KMS-11 (cell line): ENCODE measurements around the gene MED15.

Source experiments
- H2AFZ ChIP-seq: fragments of 200-600 bp; sonication (generic); 2 replicates; pipeline ENCODE4 v1.6.1; 2016; ENCODE audit warnings: antibody characterized with exemption, mixed run types, low read depth
- H3K27ac ChIP-seq: fragments of 200-600 bp; sonication (generic); 2 replicates; pipeline ENCODE4 v1.6.1; 2016; ENCODE audit warnings: mild to moderate bottlenecking, mixed run types
- H3K27me3 ChIP-seq: fragments of 200-600 bp; sonication (generic); 2 replicates; pipeline ENCODE4 v1.6.1; 2017; ENCODE audit warnings: mild to moderate bottlenecking, low read depth, mixed run types, moderate library complexity; ENCODE audit not compliant: insufficient read depth
- H3K36me3 ChIP-seq: fragments of 200-600 bp; sonication (generic); 2 replicates; pipeline ENCODE4 v1.6.1; 2017; ENCODE audit warnings: mild to moderate bottlenecking, mixed run types; ENCODE audit not compliant: insufficient read depth
- H3K4me1 ChIP-seq: fragments of 200-600 bp; sonication (generic); 2 replicates; pipeline ENCODE4 v1.6.1; 2016; ENCODE audit warnings: mild to moderate bottlenecking, low read depth, mixed run types; ENCODE audit not compliant: poor library complexity, severe bottlenecking
- H3K4me2 ChIP-seq: fragments of 200-600 bp; sonication (generic); 2 replicates; pipeline ENCODE4 v1.7.0; 2016; ENCODE audit warnings: mild to moderate bottlenecking, mixed run types
- H3K4me3 ChIP-seq: fragments of 200-600 bp; sonication (generic); IDR thresholded peaks from 2 replicates; pipeline ENCODE4 v1.6.1; 2017; ENCODE audit warnings: low read depth, low read length, mixed read lengths; ENCODE audit not compliant: insufficient read depth
- H3K79me2 ChIP-seq: fragments of 200-600 bp; sonication (generic); 2 replicates; pipeline ENCODE4 v1.6.1; 2016; ENCODE audit warnings: low read depth, mixed run types; ENCODE audit not compliant: insufficient read depth
- H3K9ac ChIP-seq: fragments of 200-600 bp; sonication (generic); 2 replicates; pipeline ENCODE4 v1.6.1; 2016; ENCODE audit warnings: mild to moderate bottlenecking, mixed run types
- H4K20me1 ChIP-seq: fragments of 200-600 bp; sonication (generic); 2 replicates; pipeline ENCODE4 v1.6.1; 2016; ENCODE audit warnings: mild to moderate bottlenecking, mixed run types; ENCODE audit not compliant: insufficient read depth
- TF ChIP-seq, protein P1 (sequence below): fragments of 200-600 bp; sonication (generic); conservative IDR thresholded peaks from 2 replicates; pipeline ENCODE4 v1.6.1; 2017; ENCODE audit warnings: low read depth, mild to moderate bottlenecking, antibody characterized with exemption, low read length, moderate library complexity, mixed read lengths

The MED15 gene

DNA sequence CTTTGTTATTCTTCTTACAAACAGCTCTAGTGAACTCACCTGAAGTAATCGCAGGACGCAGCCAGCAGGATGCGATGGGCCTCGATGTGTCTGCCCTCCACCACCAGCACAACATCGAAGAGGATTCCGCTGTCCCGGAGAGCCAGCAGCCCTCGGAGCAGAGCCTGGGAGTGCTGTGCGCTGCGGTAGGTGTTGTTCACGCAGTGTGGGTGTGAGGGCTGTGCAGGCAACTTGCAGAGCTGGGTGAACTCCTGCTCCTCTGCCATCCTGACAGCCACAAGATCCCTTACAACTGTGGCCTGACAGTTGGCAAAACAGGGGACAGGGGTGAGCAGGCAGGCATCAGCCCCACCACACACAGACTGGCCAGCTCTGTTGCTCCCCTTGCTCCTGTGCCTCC is 18.5 kb upstream of the MED15 start:
- H4K20me1 ChIP-seq, result no peaks in the 10 kb centered on the region
- no peaks in the 10 kb centered on the region for H3K4me1 ChIP-seq
- H2AFZ ChIP-seq, result no peak overlapping the region
- TF ChIP-seq, protein P1, sequence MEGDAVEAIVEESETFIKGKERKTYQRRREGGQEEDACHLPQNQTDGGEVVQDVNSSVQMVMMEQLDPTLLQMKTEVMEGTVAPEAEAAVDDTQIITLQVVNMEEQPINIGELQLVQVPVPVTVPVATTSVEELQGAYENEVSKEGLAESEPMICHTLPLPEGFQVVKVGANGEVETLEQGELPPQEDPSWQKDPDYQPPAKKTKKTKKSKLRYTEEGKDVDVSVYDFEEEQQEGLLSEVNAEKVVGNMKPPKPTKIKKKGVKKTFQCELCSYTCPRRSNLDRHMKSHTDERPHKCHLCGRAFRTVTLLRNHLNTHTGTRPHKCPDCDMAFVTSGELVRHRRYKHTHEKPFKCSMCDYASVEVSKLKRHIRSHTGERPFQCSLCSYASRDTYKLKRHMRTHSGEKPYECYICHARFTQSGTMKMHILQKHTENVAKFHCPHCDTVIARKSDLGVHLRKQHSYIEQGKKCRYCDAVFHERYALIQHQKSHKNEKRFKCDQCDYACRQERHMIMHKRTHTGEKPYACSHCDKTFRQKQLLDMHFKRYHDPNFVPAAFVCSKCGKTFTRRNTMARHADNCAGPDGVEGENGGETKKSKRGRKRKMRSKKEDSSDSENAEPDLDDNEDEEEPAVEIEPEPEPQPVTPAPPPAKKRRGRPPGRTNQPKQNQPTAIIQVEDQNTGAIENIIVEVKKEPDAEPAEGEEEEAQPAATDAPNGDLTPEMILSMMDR, result no peak
- no peak overlapping the region for H3K9ac ChIP-seq
- no peak overlapping the region for H3K4me3 ChIP-seq
- no peak overlapping the region for H3K4me2 ChIP-seq
- H3K27ac ChIP-seq, result no peak overlapping the region
- H3K36me3 ChIP-seq, result no peaks in the 10 kb centered on the region
- no peaks in the 10 kb centered on the region for H3K27me3 ChIP-seq
- no peaks in the 10 kb centered on the region for H3K79me2 ChIP-seq

DNA sequence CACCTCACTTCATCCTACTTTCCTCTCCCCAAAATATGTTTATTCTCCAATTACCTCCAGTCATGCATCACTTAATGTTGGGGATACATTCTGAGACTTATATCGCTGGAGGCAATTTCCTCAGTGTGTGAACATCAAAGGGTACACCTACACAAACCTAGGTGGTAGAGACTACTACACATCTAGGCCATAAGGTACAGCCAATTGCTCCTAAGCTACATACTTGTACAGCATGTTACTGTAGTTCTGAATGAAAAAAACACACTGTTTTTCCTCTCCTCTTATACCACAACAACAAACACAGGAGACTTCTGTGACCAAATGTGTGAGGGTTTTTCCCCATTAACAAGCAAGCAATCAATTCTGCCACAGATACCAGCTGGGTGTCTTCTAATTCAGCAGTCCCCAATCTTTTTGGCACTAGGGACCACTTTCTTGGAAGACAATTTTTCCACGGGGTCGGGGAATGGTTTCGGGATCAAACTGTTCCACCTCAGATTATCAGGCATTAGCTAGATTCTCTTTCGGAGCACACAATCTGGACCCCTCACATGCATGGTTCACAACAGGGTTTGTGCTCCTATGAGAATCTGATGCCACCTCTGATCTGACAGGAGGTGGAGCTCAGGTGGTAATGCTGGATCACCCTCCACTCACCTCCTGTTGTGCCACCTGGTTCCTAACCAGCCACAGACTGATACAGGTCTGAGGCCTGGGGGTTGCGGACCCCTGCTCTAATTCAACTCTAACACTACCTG is 17.0 kb upstream of the MED15 start:
- Histone ChIP-seq H3K4me2 (no peak overlapping the region), H3K27me3 (no peaks in the 10 kb centered on the region), H3K4me1 (peaks cover 3% of the 10 kb centered on the region), H3K9ac (no peak overlapping the region), H2AFZ (no peak overlapping the region), H3K36me3 (no peaks in the 10 kb centered on the region), H3K79me2 (no peaks in the 10 kb centered on the region), H3K4me3 (no peak overlapping the region), H3K27ac (no peak overlapping the region), H4K20me1 (no peaks in the 10 kb centered on the region)
- TF ChIP-seq, protein P1, result no peak

DNA sequence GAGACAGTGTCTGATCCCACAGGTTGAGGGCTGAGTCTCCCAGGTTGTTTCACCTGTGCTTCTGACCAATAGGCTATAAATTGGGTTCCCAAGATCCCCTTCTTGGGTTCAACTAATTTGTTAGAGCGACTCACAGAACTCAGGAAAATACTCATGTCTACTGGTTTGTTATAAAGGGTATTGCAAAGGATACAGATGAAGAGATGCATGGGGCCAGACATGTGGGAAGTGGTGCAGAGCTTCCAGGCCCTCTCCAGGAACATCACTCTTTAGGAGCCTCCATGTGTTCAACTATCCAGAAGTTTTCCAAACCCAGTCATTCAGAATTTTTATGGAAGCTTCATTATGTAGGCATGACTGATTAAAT is 16.5 kb upstream of the MED15 start:
- H3K4me2 ChIP-seq, result no peak overlapping the region
- H3K4me1 ChIP-seq, result peaks cover 3% of the 10 kb centered on the region
- no peaks in the 10 kb centered on the region for H3K36me3 ChIP-seq
- no peaks in the 10 kb centered on the region for H4K20me1 ChIP-seq
- TF ChIP-seq, protein P1, result no peak
- H3K9ac ChIP-seq, result no peak overlapping the region
- H3K4me3 ChIP-seq, result no peak overlapping the region
- no peak overlapping the region for H3K27ac ChIP-seq
- H2AFZ ChIP-seq, result no peak overlapping the region
- H3K79me2 ChIP-seq, result no peaks in the 10 kb centered on the region
- no peaks in the 10 kb centered on the region for H3K27me3 ChIP-seq

DNA sequence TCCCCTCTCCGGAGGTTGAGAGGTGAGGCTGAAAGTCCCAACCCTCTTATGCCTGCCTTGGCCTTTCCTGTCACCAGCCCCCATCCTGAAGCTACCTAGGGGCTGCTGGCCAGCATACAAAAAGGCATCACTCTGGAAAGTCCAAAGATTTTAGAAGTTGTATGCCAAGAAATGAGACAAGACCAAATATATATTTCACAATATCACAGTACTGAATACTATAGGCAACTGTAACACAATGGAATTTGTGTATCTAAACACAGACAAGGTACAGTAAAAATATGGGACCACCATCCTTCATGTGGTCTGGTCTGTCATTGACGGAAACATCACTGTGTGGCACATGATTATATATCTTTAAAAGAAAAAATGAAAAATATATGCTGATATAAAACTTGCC is 16.1 kb upstream of the MED15 start:
- Histone ChIP-seq H3K36me3 (no peaks in the 10 kb centered on the region), H3K4me1 (peaks cover 3% of the 10 kb centered on the region), H3K79me2 (no peaks in the 10 kb centered on the region), H3K4me3 (no peak overlapping the region), H2AFZ (no peak overlapping the region), H4K20me1 (no peaks in the 10 kb centered on the region), H3K9ac (no peak overlapping the region), H3K27me3 (no peaks in the 10 kb centered on the region), H3K27ac (no peak overlapping the region), H3K4me2 (no peak overlapping the region)
- TF ChIP-seq, protein P1, result no peak
